ENCODE data around the gene SLC6A6. TPM values are rescaled to one million over a fixed set of nuclear protein-coding genes. Genes with fewer than 3 reads are reported as not detected.
A peak's percentile ranks its signal among the peaks of the same experiment; 100 is the strongest.

The SLC6A6 gene
- total RNA-seq, 1 donor from 2014 or later = 30.3 TPM

DNA sequence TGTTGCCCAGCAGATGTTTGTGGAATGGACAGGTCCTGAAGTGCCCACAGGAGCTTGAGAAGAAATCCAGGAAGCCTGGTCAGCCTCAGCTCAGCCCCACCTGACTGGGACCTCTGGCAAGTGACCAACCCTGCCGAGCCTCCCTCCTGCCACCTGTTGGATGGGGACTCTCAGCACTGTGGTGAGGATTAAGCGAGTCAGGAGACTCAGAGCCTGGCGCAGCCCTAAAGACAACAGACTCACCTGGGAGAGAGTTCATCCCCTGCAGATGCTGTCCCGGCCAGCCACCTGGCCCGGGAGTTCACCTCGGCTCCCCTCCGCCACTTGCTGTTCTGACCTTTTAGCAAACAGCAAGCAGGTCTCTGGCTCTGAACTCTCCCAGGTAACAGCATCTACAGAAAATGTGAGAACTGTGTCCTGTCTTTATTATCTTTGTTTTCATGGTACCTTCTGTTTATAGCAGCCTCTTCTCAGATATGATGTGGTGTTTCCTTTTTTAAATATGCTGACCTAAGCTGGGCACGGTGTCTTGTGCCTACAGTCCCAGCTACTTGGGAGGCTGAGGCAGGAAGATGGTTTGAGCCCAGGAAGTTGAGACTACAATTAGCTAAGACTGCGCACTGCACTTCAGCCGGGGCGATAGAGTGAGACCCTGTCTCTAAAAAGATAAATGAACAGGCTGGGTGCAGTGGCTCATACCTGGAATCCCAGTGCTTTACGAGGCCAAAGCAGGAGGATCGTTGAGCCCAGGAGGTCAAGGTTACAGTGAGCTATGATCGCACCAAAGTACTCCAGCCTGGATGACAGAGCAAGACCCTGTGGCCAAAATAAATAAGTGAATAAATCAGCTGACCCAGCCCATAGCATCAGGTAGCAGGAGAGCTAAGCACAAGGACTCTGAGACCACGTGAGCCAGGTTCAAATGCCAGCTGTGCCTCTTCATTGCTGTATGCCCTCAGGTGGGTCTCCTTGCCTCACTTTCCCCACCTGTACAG, 32.4 kb upstream of the SLC6A6 start:
- TF ChIP-seq, protein P1, sequence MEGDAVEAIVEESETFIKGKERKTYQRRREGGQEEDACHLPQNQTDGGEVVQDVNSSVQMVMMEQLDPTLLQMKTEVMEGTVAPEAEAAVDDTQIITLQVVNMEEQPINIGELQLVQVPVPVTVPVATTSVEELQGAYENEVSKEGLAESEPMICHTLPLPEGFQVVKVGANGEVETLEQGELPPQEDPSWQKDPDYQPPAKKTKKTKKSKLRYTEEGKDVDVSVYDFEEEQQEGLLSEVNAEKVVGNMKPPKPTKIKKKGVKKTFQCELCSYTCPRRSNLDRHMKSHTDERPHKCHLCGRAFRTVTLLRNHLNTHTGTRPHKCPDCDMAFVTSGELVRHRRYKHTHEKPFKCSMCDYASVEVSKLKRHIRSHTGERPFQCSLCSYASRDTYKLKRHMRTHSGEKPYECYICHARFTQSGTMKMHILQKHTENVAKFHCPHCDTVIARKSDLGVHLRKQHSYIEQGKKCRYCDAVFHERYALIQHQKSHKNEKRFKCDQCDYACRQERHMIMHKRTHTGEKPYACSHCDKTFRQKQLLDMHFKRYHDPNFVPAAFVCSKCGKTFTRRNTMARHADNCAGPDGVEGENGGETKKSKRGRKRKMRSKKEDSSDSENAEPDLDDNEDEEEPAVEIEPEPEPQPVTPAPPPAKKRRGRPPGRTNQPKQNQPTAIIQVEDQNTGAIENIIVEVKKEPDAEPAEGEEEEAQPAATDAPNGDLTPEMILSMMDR (conservative IDR thresholded peaks at IDR 0.05) = no peak
- Mint-ChIP-seq H3K4me1 (ENCODE audit: unreplicated experiment) (peaks cover 43% of the 10 kb centered on the region), H3K27me3 (peaks cover 27% of the 10 kb centered on the region), H3K27ac (no peak overlapping the region), H3K36me3 (no peaks in the 10 kb centered on the region), H3K4me3 (no peak overlapping the region), H3K9me3 (no peaks in the 10 kb centered on the region)
- DNase-seq (ENCODE audit: extremely low spot score, unreplicated experiment) = no peak

DNA sequence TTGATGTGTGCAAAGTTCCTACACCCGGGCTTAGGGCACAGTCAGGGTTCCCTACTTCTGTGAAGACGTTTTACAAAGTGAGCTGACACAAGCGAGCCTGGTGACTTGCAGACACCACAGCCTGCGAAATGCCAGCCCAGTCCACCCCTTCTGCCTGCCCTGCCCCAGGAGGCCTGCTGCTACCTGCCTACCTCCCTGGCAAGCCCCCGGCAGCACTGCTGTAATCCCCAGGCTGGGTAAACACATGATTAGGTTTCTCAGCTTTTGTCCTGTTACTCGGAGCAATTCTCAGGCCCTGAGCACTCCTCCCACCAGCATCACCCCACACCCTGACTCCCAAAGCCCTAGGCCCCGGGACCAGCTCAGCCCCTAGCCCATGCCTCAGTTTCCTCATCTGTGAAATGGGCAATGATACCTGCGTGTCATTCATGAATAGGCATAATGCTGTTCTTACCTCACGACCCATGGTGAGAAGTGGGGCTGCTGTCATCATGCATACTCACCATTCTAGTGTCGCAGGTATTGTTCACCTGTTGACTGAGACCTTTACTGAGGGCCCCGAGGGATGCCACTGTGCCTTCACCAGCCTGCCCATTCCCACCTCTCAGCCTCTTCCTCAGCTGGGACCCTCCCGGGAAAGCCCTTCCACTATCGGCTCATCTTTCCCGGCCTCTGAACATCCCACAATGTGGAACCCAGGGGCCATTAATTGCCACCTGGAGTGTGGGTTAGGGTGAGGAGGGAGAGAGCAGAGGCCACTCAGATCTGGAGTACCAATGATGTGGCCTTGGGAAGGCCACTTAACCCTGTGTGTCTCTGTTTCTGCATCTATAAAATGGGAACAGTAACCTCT, 31.5 kb upstream of the SLC6A6 start:
- DNase-seq (ENCODE audit: extremely low spot score, unreplicated experiment) = no peak
- H3K4me3 Mint-ChIP-seq = no peak overlapping the region
- no peak overlapping the region for H3K27ac Mint-ChIP-seq
- TF ChIP-seq, protein P1 (conservative IDR thresholded peaks at IDR 0.05) = no peak
- H3K27me3 Mint-ChIP-seq = peaks cover 21% of the 10 kb centered on the region
- H3K4me1 Mint-ChIP-seq (ENCODE audit: unreplicated experiment) = peaks cover 50% of the 10 kb centered on the region
- H3K36me3 Mint-ChIP-seq = no peaks in the 10 kb centered on the region
- no peaks in the 10 kb centered on the region for H3K9me3 Mint-ChIP-seq

DNA sequence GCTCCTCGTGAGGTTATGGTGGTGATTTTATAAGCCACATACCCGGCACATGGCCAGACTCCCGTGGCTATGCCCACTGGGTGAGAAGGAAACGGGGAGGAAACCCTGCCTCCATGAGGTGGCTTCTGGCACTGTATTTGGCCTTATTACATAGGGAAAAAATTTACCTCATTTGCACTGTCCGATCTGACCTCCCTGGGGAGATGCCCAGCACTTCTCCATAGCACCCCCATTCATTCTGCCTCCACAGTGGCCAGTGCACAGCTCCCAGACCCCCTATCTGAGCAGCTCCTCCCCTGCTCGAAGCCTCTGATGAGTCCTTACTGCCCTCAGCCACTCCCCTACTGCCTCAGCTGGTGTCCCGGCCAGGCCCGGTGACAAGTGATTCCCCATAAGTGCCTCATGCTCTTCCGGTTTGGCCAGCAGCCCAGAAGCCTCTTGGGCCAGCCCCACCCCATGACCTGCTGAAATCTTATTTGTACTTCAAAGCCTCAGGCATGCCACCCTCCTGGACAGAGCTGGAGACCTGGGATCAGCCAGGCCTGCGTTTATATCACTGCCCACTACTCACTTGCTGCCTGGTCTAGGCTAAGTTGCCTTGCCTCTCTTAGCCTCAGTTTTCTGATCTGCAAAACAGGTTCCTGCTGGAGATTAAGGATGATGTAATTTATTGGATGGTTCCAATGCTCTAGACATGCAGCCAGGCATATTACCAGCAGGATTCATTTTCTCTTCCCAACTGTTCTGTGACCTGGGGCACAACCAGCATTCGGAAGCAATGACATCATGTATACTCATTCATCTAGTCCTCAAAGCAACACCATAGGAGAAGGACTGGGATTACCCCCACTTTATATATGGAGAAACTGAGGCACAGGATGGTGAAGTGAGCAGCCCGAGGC, 30.6 kb upstream of the SLC6A6 start:
- TF ChIP-seq, protein P1 (conservative IDR thresholded peaks at IDR 0.05) = no peak
- no peak for DNase-seq (ENCODE audit: extremely low spot score, unreplicated experiment)
- H3K27ac Mint-ChIP-seq = peak overlapping the region; percentile 89

GRCh38 chr3:14372587-14372986, 29.8 kb upstream of the SLC6A6 start:
- peaks cover 49% of the 10 kb centered on the region for H3K4me1 Mint-ChIP-seq (ENCODE audit: unreplicated experiment)
- H3K4me3 Mint-ChIP-seq = no peak overlapping the region
- no peaks in the 10 kb centered on the region for H3K36me3 Mint-ChIP-seq
- no peak for DNase-seq (ENCODE audit: extremely low spot score, unreplicated experiment)
- TF ChIP-seq, protein P1 (conservative IDR thresholded peaks at IDR 0.05) = no peak
- H3K9me3 Mint-ChIP-seq = no peaks in the 10 kb centered on the region
- H3K27me3 Mint-ChIP-seq = peaks cover 11% of the 10 kb centered on the region
- peak overlapping the region; percentile 90 for H3K27ac Mint-ChIP-seq

More for the DNA sequence above, 30.6 kb upstream of the SLC6A6 start:
- peak overlapping the region; percentile 61 for H3K4me3 Mint-ChIP-seq
- H3K27me3 Mint-ChIP-seq = peaks cover 14% of the 10 kb centered on the region
- H3K9me3 Mint-ChIP-seq = no peaks in the 10 kb centered on the region
- H3K36me3 Mint-ChIP-seq = no peaks in the 10 kb centered on the region
- peaks cover 45% of the 10 kb centered on the region for H3K4me1 Mint-ChIP-seq (ENCODE audit: unreplicated experiment)
